HG03108 (cell line): ENCODE data around the gene ITPR2.
A peak's percentile ranks its signal among the peaks of the same experiment; 100 is the strongest.
"Not testable (repeated sequence)": the region's sequence is repeated elsewhere in the genome, so short reads cannot be mapped to it uniquely, and the experiment has no call there.

Source experiments
- ATAC-seq: cut with Tn5 transposase; IDR thresholded peaks from one replicate; pipeline ENCODE4 v1.9.1; 2021; ENCODE audit warnings: moderate library complexity; ENCODE audit not compliant: unreplicated experiment

Gene ITPR2

DNA sequence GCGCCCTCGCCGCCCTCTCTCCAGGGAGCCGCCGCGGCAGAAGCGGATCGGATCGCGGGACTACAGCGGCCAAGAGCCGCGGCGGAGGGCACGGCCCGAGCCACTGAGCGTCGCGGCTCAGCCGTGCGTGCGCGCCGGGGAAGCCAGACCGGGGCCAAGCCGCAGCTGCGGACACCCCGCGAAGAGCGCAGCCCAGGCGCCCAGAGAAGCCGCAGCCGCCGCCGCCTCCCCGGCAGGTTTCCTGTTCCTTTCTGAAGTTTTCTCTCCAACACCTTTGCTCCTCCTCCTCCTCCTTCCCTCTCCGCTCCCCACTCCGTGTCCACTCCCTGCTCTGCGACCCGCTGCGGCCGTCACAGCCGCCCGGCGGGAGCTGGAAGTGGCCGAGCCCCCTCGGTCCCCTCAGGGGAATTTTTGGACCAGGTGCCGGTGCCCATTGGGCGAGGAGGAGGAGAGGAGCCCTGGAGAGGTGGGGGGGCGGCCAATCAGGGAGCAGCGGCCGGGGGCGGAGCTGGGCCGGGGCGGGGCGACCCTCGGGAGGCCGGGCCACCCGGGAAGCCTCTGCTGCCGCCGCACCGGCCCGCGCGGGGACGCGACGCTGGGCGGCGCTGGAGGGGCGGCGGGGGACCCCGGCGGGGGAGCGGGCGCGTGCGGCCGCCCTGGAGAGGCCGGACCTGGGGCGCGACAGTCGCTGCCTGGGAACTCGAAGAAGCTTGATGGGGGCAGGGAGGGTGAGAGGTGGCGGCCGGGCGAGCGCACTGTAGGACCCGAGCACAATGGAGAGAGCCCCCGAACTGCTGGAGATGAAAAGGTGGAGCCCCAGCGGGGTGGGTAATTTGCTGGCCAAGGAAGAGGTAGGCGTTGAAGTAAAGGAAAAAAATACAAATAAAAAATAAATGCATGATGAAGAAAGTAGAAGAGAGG lies at the start of gene ITPR2:
Gene ITPR2, minus strand, starts transcription at position 373 of the 921 bp plus-strand sequence. CDS start 413 bp downstream, outside the sequence.
- ATAC-seq, result peak; percentile 76

DNA sequence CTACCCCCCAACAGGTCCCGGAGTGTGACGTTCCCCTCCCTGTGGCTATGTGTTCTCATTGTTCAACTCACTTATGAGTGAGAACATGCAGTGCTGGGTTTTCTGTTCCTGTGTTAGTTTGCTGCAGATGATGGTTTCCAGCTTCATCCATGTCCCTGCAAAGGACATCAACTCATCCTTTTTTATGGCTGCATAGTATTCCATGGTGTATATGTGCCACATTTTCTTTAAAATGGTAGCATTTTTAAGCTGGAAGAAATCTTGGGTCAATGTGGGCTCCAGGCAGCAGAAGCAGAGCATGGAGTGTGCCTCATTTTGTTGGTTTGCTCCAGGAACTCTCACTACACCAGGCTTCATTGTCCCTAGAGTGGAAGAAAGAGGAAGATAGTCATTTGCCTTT lies 47.6 kb upstream of the ITPR2 start:
- no peak for ATAC-seq

DNA sequence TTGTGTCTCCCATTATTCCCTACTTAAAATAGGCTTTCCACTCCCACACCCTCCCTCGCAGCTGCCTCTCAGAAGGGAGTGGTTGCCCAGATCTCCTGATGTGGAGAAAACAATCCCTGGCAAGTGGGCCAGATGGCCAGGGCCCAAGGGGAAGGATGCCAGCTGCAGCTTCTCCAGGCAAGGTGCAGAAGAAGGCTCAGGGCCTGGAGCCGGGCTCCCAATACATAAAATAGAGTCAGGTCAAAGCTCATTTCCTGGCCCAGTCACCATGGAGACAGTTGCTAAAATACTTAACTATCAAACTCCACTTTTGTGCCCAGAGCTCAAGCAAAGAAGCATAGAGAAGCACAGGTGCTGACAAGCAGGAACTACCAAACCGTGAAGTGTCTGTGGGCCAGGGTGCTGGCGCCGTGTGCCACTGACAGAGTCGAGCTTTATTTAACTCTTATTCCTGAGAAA lies 45.7 kb upstream of the ITPR2 start:
- ATAC-seq, result peak; percentile 78

DNA sequence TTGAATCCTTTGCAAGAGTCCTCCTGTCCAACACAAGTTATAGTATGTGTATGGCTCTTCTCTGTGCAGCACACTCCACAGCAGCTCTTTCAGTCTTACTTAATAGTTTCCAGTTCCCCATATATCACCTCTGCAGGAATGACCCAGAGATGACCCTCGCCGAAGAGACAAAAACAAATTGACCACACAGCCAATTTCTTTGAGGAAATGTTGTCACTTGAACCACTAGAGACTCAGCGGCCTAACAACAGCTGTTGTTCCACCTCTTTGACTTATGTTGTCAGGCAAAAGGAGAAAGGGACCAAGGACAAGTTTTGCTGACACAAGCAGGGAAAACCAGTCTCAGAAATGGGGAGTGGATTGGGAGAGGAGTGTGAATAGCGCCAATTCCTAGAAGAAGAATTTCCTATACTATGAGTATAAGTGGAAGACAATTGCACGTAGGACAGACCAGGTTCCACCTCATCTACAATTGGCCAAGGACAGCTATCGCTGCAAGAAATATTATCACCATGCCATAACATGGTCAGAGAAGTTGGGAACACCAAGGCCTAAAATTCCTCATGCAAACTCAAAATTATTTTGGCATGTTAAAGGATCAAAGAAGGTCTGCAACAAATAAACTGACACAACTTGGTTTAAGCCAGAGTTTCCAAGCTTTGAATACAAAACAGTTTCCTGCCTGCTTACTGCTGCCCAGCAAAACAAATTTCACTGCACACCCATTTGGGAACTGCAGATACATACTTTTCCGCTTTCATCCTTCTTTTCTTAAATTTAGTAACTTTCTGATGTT lies 41.7 kb upstream of the ITPR2 start:
- ATAC-seq, result no peak

DNA sequence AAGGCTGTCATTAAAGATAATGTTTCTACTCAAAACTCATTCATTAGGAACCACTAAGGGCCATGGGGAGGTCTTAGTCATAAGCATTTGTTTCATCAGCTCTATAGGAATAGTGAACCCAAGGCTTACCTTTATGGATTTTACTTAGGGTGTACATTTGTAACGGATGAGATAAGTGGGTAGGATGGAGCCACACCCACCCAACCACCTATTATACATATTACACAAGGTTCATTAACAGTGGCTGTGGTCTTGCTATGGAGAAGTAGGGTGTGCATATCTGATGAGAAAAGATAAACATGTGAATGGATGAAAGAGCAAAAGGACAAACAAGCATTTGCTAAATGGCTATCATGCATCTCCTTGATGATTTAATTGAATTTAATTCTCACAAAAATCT lies 39.6 kb upstream of the ITPR2 start:
- no peak for ATAC-seq

DNA sequence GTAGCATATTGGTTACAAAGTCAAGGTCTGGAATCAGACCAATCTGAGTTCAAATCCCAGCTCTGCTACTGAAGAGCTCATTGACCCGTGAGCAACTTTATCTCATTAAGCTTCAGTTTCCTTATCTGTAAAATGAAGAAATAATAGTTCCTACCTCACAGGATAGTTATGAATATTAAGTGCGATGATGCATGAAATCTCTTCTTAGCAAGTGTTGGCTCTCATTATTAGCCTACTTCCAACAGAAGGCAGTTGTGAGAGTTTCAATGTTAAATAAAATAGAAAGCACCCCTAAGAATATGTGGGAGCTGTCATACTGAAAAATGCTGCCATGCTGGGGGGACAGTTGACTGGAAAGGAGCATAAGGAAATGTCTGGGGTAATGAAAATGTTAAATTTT lies 39.0 kb upstream of the ITPR2 start:
- ATAC-seq, result no peak

DNA sequence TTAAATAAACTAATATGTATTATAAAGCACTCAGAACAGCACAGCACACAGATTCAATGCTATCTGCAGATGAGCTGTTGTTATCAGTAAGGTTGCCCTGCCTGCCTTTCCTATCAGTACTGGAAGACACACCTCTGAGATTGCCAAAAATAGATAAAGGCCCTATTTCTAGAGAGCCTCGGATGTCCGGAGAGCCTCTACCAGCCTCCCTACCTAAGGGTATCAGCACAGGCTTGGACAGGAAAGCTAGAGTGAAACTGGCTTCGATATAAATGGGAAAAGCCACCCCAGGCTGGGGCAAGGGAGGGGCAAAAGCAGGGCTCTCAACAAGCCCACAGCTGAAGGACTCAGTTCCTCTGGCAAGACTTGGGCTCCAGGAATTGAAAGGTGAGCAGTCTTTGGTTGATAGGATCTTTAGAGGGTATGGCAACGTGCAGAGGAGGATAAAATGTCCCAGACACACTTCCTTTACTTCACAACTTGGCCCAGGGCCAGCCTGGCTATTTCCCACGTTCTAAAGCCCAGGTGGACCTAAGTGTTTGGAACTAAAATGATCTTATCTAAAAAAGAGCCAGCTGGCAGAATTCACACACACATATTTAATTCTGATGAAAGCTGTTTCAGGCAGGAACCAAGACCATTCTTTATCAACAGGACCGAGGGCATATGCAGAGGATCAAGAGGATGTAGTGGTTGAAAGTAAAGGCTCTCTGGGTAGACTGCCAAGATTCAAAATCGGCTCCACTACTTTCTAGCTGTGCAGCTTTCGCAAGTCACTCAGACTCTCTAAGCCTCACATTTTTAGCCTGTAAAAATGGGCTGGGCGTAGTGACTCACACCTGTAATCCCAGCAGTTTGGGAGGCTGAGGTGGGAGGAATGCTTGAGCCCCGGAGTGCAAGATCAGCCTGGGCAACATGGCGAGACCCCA lies 37.8 kb upstream of the ITPR2 start:
- no peak for ATAC-seq

DNA sequence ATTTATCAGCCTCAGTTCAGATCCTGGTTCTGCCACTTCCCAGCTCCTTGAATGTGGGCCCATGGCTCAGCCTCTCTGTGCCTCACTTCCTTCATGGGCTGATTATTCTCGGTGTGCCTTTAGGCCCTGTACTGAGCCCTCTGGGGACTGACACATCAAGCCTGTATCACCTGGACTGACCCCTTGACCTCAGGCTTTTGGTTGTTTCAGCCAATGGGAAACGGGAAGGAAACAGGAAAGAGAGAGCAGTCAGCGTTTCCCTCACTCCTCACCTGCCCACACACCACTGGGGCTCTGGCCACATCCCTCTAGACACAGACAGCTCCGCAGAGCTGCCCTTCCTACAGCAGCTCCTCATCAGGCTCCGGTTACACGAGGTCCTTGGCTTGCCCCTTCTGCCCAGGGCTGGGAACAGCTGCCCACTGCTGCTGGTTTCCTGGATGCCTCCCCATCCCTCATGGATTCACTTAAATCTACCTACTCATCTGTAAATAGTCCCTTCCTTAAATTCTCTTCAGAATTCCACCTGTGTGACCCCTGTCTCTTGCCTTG lies 37.0 kb upstream of the ITPR2 start:
- ATAC-seq, result no peak

DNA sequence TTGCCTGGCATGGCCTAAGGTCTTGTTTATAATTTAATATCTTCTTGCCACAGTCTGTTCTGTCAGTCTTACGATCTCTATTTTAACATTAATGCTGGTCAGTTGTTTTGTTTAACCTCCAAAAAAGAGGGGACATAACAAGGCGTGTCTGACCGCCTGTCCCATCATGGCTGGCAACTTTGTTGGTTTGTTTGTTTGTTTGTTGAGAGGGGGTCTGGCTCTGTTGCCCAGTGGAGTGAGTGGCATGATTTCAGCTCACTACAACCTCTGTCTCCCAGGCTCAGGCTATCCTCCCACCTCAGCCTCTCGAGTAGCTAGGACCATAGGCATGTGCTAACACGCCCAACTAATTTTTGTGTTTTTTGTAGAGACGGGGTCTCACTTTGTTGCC lies 36.1 kb upstream of the ITPR2 start:
- no peak for ATAC-seq

DNA sequence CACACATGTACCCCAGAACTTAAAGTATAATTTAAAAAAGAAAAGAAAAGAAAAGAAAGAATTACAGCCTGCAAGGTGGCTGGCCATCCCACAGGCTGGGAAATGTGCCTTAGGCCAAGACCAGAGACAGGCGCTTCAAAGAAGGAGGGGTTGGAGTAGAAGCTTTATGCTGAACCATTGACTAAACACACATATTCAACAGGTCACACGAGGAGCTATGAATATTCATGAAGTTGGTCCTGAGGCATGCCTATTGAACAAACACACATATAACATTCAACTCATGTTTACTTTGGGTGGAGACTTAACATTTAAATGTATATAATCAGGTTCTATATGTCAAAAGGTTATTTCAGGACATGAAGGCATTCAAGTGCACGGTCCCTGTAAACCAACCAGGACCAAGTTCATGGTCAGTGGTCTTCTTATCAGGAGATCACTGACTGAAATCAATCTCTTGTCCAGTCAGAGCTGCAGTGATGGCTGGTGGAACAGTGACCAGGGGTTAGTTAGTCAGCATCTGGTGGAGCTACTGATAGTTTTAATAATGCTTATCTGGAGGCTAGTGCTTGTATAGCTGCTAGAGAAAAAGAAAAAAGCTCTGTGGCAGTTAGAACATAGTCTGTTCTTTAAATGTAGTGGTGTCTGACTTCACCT lies 35.6 kb upstream of the ITPR2 start:
- no peak for ATAC-seq

DNA sequence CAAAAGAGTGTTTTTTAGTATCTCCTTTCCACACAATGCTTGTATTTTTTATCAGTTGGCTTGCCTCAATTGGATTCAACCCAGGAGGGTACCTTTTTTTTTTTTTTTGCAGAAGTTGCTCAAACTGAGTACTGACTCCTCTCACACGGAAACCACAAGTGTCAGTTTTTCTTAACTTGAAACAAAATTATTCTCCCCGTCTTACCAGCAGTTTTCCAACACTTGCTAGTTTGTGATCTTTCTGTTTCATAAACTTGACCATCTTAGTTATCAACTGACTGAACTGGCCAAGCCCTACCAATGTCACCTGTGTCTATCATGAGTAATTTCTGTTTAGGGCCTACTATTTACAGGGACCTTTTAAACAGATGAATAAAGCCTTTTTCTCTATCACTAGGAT lies 34.1 kb upstream of the ITPR2 start:
- peak; percentile 74 for ATAC-seq

DNA sequence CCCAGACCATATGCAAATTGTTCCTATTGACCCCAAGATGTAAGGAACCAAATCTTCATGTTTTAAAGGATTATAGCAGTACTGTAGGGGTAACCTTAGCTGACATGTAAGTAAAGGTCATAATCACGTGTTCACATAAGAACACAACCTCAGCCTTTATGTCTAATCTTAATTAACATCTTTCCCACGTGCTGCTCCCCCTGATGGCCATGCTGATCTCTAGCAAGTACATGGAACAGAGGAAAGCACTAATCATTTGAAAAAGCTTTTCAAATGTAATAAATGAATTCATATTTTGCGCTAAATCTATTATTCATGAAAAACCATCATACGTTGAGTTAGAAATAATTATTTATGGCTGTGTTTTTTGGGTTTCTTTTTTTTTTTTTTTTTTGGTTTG lies 30.5 kb upstream of the ITPR2 start:
- no peak for ATAC-seq

DNA sequence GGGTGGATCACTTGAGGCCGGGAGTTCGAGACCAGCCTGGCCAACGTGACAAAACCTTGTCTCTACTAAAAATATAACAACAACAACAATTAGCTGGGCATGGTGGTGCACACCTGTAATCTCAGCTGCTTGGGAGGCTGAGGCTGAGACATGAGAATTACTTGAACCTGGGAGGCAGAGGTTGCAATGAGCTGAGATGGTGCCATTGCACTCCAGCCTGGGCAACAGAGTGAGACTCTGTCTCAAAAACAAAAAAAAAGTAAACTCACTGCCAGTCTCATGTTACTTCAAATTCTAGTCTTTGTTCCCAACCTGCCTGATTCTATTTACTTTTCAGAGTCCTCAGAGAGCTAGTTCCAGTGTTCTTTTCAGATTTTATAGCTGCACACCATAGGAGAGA lies 29.8 kb upstream of the ITPR2 start:
- not testable (repeated sequence) for ATAC-seq

DNA sequence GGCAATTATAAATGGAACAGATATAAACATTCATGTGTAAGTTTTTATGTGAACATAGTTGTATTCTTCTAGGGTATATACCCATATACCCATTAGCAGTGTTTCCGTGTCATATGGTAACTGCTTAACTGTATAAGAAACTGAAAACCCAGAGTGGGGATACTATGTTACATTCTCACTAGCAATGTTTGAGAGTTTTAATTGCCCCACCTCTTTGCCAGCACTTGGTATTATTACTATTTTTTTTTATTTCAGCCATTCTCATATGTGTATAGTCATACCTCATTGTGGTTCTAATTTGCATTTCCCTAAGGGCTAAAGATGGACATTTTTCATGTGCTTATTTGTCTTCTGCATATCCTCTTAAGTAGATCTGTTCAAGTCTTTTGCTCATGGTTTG lies 28.7 kb upstream of the ITPR2 start:
- no peak for ATAC-seq

DNA sequence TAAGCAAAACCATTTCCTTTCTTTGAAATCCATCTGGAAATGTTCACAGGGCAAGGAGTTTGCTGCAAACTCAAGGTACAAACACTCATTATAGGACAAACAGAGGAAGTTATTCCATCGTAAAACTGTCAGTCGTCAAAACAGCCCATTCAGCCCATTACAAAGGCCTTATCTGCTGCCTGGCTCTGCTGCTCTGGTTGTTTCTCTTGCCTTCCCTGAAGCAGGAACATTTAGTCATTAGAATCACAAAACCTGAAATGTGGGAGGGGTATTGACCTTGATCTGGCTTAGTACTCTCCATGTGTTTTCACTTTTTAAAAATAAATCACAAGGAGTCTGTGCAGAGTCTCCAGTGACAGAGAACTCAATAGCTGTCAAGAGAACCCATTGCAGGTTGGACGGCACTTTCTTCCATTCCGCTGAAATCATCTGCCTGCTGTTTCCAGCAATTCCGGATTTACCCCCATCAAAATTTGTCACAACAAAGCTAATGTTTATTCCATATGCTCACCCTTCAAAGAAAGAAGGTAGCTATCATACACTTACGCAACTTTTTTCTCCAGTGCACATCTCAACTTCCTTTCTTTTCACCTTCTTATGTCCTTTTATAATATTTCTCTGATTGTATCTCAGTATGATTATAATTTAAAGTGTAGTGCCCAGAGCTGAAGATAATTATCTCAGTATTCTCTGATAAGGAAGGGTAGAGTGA lies 24.6 kb upstream of the ITPR2 start:
- ATAC-seq, result no peak

DNA sequence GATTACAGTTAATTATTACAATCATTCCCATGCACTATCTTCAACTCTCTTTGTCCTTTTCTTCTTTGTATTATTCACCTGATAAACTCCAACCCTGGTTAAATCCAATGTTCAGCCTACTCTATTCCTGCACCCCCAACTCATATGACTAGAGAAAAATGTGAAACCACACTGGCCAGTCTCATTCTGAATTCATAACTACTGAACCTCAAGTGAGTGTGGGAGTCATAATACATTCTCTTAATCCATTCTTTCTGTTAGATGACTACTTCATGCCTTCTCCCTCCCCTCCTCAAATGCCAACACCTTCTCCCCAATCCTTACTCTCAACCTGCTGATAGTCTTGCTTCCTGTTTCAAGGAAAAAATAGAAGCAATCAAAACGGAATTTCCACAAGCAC lies 22.3 kb upstream of the ITPR2 start:
- ATAC-seq, result no peak

DNA sequence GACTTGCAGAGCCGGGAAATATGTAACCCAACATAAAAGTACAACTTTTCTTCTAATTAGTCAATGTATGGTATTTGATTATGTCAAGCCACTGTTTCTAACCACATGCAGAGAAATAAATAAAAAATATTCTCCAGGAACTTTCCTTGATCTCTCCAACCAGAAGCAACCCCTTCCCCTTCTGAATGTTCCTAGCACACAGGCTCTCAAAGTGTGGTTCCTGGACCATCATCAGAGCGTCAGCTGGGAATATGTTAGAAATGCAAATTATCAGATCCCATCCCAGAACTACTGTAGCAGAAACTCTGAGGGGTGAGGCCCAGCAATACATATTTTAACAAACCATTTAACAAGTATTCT lies 21.0 kb upstream of the ITPR2 start:
- ATAC-seq, result no peak

DNA sequence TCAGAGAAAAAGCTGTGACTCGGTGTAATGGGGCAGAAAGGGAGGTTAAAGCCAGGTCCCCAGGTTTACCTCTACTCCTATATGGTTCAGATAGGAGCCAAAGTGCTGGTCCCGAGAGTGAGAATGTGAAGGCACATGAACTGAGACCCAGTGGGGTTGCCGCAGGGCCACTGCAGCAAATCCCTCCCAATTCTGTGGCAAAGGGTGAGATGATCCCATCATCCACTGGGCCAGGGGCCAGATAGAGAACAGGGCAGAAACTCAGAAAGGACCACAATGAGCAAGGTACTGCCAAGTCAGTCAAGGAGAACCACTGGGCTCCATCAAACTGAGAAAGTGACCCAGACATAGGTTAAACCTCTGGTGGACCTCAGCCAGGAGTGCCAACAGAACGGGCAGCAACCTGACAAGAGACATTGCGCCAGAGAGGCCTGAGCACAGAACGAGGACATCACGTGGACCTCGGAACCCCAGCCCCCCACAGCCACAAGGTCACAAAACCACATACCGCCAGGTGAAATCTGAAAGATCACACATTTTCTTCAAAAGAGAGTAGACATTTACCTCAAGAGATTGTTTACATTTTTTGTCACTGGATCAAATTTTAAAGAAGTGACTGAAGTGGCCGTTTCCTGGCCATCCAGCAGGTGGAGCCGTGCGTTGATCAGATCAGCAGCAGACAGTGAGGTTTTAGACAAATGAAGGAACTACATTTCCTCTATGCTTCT lies 20.5 kb upstream of the ITPR2 start:
- peak; percentile 73 for ATAC-seq
